Neural progenitor cell (in vitro differentiated cells): Measurements from ENCODE around the gene SREBF2.

Experiments
- EZH2 ChIP-seq: fragments of 200-600 bp; sonication (generic); IDR thresholded peaks from 2 replicates; pipeline ENCODE4 v1.6.1; 2017; ENCODE audit warnings: antibody characterized with exemption, mild to moderate bottlenecking, moderate library complexity
- EZH2phosphoT487 ChIP-seq: fragments of 200-600 bp; sonication (generic); IDR thresholded peaks from 2 replicates; pipeline ENCODE4 v1.6.1; 2017; ENCODE audit warnings: antibody characterized with exemption
- TF ChIP-seq, protein P1 (sequence below): fragments of 200-600 bp; sonication (generic); IDR thresholded peaks from 2 replicates; pipeline ENCODE4 v1.5.1; 2017; ENCODE audit warnings: antibody characterized with exemption, mild to moderate bottlenecking

DNA sequence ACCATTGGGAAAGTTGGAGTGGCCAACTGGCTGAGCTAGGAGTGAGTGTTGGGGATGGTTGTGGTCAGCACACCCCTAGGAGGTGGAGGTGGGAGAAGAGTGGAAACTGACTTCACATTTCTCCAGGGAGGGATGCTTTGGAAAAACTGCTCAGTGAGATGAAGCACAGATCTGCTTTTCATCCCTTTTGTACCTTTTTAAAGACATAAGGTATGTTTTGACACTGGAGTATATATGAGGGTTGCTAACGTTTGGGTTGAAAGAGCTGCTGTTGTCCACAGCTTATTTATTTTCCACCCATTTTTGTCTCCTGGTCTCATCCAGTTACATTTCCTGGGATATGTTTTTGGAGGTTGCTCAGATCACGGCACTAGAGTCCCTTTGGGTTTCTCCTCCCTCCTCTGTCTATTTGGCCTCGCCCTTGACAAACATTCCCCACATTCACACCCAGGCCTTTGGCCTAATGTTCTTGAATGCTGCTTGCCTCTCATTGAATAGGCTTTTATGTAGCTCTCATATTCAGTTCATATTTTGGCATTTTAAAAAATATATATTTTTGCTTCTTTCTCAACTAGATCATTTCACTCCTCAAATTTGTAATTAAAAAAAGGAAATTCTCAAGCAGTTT is 8.3 kb downstream of the SREBF2 start:
- TF ChIP-seq, protein P1, sequence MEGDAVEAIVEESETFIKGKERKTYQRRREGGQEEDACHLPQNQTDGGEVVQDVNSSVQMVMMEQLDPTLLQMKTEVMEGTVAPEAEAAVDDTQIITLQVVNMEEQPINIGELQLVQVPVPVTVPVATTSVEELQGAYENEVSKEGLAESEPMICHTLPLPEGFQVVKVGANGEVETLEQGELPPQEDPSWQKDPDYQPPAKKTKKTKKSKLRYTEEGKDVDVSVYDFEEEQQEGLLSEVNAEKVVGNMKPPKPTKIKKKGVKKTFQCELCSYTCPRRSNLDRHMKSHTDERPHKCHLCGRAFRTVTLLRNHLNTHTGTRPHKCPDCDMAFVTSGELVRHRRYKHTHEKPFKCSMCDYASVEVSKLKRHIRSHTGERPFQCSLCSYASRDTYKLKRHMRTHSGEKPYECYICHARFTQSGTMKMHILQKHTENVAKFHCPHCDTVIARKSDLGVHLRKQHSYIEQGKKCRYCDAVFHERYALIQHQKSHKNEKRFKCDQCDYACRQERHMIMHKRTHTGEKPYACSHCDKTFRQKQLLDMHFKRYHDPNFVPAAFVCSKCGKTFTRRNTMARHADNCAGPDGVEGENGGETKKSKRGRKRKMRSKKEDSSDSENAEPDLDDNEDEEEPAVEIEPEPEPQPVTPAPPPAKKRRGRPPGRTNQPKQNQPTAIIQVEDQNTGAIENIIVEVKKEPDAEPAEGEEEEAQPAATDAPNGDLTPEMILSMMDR: no peak
- no peak for TF ChIP-seq EZH2
- no peak for TF ChIP-seq EZH2phosphoT487
